SW480 (cell line): ENCODE data around the gene ACER1.
A peak's percentile ranks its signal among the peaks of the same experiment; 100 is the strongest.
"Not testable (repeated sequence)": the region's sequence is repeated elsewhere in the genome, so short reads cannot be mapped to it uniquely, and the experiment has no call there.

ENCODE experiments used
- DNase-seq: peaks from one replicate; pipeline ENCODE4 v3.0.0-alpha.2; 2016; ENCODE audit warnings: low spot score

The ACER1 gene, protein sequence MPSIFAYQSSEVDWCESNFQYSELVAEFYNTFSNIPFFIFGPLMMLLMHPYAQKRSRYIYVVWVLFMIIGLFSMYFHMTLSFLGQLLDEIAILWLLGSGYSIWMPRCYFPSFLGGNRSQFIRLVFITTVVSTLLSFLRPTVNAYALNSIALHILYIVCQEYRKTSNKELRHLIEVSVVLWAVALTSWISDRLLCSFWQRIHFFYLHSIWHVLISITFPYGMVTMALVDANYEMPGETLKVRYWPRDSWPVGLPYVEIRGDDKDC

GRCh38 chr19:6333439-6333838 lies at the start of gene ACER1:
Gene ACER1, minus strand, starts transcription at chr19:6333612. Its CDS starts 61 bp downstream, at chr19:6333551.
- no peak for DNase-seq

GRCh38 chr19:6383188-6383587 lies 49.8 kb upstream of the ACER1 start:
- no peak for DNase-seq

DNA sequence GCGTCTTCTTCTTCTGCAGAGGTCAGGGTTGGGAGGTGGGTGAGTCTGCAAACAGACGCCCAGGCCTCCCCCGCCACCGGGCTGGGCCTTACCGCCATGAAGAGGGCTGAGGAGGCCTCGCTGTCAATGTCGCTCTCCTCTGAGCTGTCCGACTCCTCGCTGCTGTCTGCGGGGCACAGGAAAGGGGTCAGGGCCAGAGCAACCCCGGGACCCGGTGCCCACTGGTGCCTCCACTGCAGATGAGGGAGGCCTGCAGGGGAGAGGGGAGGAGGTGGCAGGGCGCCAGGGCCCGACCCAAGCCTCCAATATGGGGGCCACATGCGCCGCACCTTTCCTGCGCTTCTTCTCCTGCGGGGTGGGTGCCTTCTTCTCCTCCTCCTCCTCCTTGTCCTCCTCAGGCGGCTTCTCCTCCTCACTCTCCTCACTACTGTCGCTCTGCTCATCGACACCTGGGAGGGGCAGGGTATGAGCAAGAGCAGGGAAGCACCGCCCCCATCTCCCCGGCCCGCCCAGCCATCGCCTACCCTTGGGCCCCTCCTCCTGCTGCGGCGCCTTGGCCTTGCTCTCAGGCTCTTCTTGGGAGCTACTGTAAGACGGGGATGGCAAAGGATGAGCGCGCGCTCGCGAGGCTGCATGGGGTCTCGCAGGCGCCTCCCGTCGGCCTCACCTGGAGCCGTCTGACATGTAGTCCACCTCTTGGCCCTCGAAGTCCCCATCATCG lies 47.8 kb upstream of the ACER1 start:
- DNase-seq: no peak

DNA sequence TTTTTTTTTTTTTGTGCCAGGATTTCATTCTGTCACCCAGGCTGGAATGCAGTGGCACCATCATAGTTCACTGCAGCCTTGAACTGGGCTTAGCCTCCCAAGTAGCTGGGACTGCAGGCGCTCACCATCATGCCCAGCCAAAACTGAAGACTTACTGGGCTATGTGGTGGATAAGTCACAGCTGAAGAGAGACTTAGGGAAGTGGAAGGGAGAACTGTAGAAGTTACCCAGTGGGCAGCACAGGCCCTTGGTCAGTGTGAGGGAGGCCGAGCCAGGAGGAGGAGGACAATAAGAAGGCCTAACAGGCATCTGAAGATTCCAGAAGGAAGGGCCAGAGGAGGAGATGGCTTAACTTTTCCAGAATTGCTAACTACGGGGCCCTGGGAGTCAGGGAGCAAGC lies 46.3 kb upstream of the ACER1 start:
- no peak for DNase-seq

DNA sequence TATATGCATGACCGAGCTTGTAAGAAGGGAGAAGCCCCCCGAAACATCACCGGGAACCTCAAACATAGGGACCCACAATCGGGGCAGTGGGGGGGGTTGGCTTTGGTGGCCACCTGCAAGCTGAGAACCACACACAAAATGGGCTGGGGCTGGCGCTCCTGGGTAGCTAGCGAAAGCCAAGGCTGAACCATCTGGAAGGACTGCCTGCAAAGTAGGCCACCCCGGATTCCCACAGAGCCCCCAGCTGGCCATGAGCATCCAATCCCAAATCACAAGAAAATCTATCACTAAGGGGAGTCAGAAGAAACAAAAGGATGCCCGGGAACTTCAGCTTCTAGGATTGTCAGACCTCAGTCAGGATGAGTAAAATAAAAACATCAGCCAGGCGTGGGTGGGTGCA lies 45.1 kb upstream of the ACER1 start:
- DNase-seq: no peak

DNA sequence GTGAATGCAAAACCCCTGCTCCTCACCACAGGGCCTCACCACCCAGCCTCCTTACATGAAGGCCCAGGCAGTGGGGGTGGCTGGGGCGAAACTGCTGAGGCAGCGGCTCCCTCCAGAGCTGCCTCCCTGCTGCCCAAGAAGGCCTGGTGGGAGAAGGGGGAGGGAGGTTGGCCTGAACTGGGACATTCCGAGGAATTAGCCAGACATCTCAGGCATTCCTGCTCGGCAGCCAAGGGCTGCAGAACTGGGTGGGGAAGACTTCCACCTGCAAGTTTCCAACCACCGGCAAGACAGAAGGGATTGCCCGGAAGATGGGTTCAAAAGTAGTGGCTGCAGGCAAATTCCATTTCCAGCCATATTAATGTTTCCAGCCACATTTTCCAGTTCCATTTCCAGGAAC lies 44.6 kb upstream of the ACER1 start:
- DNase-seq: no peak

DNA sequence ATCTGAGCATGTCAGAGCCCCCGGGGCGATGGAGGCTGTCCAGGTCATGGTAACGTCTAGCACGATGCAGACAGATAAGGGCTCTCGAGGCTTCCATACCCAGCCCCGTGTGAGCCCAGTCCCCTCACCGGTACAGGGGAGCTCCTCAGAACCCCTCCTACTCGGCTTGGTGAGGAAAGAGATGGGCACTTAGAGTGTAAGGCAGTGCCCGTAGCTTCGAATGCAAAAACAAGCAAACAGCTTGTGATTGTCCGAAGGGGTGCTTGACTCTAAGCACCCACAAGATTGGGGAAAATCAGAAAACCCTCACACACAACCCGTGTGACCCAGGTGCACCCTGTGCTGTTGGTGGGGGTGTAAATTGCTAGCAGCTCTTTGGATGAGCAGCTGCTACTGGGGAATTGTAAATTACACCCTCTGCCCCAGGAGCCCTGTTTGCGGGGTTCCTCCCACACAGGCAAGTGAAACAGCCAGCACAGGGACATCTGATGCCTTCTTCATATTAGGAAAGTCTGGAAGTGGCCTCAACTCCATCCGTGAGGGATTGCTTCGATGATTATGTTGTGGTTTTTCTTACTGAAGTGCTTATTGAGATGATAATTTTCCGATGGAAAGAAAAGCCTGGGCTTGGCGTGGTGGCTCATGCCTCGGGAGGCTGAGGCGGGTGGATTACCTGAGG lies 43.2 kb upstream of the ACER1 start:
- DNase-seq: no peak

DNA sequence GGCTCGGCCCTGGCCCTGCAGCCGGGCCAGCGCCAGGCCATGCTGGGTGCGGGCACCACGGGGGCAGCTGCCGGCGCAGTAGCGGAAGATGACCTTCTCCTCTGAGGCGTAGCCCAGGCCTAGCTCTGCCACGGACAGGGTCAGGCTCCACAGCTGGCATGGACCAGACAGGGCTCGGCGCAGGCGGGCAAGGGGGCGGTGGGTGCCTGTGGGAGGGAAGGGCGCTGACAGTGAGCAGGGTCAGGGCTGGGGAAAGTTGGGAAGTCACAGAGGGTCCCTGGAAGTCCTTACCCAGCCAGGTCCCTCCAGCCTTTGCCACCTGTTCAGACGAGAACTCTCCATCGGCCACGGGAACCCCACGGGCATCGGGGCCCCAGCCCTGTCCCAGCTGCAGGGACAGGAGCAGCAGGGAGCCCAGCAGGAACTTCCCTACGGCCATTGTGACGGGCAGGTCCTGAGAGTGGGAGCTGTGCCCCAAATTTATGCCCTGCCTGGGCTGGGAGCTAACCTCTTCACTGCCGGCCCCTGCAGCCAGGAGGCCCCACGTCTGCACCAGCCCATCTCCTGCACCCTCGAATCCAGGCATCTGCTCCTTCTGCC lies 42.1 kb upstream of the ACER1 start, which contains the start of gene PSPN:
Gene PSPN (minus strand): TSS at position 523 of the 600 bp plus-strand sequence. CDS start 84 bp downstream, at position 439.
- no peak for DNase-seq

- DNase-seq: no peak
Measured at GRCh38 chr19:6374711-6375410, 41.4 kb upstream of the ACER1 start.

- no peak for DNase-seq
Measured at GRCh38 chr19:6374161-6374709, 40.8 kb upstream of the ACER1 start.

DNA sequence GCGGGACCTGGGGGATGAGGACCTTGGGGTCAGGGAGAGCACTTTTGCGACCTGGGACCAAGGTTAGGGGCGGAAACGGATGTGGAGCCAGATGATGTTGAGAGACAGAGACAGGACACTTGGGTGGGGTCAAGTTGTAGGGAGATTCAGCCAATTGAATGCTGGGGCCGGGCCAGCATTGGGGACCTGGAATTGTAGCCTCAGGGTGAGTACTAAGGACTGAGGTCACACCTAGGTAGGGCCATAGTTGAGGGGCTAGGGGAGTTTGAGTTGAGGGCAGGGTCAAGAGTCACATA lies 40.3 kb upstream of the ACER1 start:
- no peak for DNase-seq

GRCh38 chr19:6373096-6373812 lies 39.8 kb upstream of the ACER1 start:
- DNase-seq: peak; percentile 94

DNA sequence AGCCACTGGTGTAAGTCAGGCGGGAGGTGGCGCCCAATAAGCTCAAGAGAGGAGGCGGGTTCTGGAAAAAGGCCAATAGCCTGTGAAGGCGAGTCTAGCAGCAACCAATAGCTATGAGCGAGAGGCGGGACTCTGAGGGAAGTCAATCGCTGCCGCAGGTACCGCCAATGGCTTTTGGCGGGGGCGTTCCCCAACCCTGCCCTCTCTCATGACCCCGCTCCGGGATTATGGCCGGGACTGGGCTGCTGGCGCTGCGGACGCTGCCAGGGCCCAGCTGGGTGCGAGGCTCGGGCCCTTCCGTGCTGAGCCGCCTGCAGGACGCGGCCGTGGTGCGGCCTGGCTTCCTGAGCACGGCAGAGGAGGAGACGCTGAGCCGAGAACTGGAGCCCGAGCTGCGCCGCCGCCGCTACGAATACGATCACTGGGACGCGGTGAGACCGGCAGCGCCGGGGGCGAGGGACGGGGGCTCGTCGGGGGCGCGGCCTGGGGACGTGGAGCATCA lies 39.2 kb upstream of the ACER1 start, which contains the start of gene ALKBH7:
Gene ALKBH7 (plus strand): TSS at position 201 of the 502 bp plus-strand sequence. CDS start 27 bp downstream, at position 228.
- peak; percentile 99 for DNase-seq

GRCh38 chr19:6364353-6364752 lies 30.9 kb upstream of the ACER1 start:
- no peak for DNase-seq

DNA sequence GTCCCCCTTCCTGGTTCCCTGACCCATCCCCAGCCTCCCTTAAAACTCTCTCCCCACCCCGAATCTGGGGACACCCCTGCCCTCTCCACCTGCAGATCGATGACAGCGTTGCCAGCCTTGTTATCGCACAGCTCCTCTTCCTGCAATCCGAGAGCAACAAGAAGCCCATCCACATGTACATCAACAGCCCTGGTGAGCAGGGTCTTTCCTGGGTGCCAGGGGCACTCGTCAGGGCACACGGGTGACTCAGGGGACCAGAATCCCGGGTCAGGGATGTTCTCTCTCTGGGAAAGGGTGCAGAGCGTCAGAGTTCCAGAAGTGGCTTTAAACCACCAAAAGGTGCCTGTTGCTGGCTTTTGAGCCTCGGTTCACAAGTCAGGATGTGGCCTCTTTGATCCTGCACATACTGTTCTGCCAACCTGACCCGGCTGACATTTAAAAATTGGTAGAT lies 29.0 kb upstream of the ACER1 start:
- DNase-seq: no peak

DNA sequence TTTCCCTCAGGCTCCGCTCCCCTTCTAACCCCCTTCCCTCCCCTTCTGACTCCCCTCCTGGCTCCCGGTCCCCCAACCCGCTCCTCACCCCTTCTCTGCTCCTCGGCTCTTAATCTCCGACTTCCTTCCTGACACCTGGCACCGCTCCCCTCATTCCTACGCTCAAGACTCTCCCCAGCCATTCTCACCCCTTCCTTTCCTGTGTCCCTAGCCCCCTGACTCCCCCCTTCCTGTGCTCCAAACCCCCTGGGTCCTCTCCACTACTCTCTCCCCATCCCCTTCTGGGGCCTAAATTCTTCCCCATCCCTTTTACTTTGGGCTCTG lies 28.6 kb upstream of the ACER1 start:
- DNase-seq: no peak

DNA sequence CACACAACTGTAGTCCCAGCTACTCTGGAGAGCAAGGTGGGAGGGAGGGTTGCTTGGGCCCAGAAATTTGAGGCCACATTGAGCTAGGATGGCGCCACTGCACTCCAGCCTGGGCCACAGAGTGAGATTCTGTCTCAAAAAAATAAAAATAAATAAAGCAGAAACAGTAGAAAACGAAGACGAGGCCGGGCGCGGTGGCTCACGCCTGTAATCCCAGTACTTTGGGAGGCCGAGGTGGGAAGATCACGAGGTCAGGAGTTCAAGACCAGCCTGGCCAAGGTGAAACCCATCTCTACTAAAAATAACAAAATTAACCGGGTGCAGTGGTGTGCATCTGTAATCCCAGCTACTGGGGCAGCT lies 27.4 kb upstream of the ACER1 start:
- not testable (repeated sequence) for DNase-seq

- DNase-seq: not testable (repeated sequence)
Measured at GRCh38 chr19:6360445-6360844, 27.0 kb upstream of the ACER1 start.

DNA sequence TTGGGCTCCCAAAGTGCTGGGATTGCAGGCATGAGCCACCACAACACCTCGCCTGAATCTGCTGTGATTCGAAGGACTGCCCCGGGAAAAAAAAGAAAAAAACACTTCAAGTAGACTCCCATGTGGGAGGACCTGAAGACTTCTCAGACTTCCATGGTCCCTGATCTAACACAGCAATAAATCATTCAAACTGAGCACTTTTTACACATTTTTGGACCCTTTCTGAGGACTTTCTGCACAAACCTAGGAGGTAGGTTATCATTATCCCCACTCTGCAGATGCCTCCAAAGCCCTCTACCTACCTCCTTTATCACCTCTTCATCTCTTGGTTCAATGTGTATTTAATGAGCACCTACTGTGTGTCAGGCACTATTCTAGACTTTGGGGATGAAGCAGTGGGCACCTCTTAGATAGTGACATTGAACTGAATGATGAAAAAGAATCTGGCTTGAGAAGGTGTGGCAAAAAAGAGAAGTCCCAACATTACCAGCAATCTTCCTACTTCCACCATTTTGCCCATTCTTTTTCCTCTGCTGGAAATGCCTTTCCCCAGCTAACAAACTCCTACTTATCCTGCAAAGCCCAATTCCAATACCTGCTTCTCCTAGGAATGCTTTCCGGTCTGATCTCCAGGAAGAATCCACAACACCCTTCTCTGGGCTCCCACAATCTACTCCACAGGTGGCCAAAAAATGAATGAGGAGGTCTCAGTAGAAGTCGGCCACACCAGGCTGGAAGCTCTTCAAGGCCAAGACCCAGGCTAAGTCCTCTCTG lies 26.3 kb upstream of the ACER1 start:
- no peak for DNase-seq

- no peak for DNase-seq
Measured at GRCh38 chr19:6358003-6358402, 24.6 kb upstream of the ACER1 start.
